Nucleus accumbens (tissue), 56 donors: ENCODE results near the gene C11orf52.
"Not testable (repeated sequence)": the region's sequence is repeated elsewhere in the genome, so short reads cannot be mapped to it uniquely, and the experiment has no call there.

ENCODE experiments used
- DNase-seq, 56 donors: peaks; one replicate each; lab custom pipeline; 2025; lab: John Stamatoyannopoulos, UW

Gene C11orf52, protein sequence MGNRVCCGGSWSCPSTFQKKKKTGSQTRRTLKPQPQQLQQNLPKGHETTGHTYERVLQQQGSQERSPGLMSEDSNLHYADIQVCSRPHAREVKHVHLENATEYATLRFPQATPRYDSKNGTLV

DNA sequence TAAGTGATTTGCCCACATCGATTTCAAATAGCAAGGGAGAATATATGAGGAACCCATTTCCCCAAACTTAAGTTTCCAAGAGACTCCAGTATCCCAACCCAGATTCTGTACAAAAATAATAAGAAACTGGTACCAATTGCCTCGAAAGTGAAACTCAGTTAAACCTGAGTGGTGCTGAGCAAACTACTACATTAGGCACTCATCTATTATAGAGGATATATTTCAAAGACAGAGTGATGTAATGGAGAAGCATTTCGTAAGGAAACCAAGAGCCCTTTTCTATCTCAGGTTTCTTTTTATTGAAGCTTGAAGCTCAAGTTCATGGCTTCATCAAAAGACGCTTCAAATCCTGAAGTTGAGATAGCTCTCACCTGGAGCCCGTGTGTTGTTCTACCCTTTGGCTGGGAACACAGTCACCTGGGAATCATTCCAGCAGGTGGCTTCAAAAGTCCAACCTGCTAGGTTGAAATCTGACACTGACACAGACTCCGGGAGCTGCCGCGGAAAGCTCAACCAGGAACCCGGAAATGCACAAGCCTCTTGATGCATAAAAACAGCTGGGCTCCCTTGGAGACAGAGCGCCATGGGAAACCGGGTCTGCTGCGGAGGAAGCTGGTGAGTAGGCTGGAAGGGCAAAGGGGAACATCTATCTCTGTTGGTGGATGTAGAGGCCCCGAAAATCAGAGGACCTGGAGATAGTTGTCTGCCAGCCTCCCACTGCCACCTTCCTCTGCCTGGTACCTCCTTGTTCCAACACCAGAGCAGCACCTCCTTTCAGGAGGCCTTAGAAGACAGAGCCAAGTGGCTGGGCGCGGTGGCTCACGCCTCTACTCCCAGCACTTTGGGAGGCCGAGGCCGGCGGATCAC, at the start of gene C11orf52:
C11orf52 (plus strand) TSS at position 524 of the 867 bp plus-strand sequence; CDS start at position 584, 60 bp downstream.
- peak in 2 of 56 donors; percentile 16 to 23 for DNase-seq

DNA sequence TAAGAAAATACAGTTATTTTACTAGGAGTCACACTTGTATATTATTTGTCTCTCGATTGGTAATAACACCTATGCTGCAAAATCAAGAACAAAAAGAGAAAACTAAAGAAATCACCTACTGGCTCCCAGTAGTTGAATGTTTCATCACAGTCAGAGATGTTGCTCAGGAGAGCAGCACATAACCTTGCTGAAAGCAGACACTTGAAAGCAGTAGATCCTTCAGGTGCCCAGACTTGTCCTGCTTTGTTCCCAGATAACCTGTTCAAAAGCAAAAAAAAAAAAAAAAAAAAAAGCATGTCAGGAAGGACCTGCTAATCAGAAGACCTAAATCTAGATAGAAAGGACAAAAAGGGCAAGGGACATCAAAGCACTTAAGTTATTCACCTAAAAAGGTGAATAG, 48.6 kb upstream of the C11orf52 start:
- DNase-seq: no peak

DNA sequence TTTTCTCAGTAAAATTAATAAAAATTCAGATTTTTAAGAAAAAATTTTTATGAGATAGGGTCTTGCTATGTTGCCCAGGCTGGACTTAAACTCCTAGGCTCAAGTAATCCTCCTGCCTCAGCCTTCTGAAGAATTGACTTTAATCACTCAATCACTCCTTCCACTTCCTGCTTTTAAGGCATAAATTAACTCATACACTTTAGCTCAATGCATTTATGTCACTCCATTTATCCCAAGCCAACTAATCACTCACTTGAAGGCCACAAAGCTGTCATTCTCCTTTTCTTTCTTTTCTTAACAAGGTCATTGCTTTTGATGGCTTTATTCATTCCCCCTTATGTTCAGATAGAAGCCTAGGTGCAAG, 48.2 kb upstream of the C11orf52 start:
- no peak for DNase-seq

DNA sequence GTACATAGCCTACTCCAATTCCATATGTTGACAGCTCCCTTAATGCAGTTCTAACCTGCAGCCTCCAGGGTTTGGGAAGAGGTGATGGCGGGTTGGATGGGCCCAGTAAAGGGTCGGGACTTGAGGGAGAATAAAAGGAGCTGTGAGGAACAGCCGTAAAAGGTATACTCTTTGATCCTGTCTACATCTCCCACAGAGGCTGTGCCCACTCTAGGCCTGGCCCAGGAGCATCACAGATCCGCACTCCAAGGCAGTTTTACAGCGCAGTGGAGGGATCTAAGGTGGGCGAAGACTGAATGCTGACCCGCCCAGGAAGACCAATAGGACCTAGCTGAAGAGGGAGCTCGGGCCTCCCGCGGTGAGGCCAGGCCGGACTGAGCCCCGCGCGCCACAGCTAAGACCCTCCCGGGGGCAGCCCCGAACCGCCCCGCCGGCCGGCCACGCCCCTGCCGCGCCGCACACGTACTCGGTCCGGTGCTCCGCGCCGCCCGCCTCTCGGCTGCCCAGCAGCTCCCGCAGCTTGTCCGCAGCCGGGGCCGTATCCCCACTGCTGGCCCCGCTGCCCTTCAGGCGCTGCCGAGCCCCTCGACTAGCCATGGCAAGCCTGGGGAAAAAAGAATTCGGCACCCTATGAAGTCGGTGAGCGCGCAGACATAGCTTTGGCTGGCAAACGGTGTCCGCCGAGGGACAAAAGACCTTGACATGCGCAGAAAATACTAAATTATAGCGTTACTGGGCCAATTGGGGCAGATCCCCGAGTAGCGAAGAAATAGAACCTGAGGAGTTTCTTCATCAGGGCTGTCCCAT, 47.6 kb upstream of the C11orf52 start, which contains the start of gene ALG9:
ALG9 (minus strand) TSS at position 696 of the 807 bp plus-strand sequence; CDS start at position 597, 99 bp downstream.
- peak in 54 of 56 donors; percentile 13 to 89 (median 71) for DNase-seq

DNA sequence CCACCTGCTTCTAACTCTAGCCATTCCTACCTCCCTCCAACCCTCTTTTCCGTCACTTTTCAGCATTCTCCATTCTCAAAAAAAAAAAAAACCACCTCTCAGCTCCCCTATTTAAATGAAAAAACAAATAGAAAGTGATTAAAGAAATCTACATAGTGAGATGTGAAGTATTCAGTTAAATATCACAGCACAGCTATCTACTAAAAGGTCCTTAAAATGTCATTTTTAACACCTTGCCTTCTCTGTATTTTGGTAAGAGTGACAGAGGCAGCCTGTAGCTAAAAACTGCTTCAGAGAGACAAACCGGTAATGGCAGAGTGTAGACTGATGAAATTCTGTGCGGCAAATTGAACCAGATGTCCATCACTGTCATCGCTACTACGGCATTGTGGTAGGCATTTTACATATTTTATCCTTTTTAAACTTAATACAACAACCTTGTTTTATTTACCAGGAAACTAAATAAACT, 47.0 kb upstream of the C11orf52 start:
- DNase-seq: no peak

DNA sequence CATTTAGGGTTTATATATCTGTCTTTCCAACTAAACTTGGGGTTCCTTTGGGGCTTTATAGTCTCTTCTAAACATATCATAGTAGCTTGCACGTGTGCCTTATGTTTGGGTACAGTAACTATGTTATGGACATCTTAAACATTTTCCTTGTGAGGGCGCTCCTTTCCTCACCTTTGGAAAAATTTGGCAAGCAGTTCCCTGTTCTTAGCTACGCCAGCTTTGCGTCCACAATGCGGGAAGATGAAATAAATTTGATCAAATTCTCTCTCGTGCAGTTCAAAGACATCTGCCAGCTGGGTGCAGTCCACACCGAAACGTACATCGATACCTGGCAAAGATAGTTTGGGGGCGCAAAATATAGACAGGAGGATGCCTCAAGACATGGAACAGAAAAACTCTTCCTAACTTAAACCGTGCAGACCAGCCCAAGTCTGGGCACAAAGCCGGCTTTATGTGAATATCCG, 40.3 kb upstream of the C11orf52 start:
- DNase-seq: peak in 5 of 56 donors; percentile 32 to 45 (median 38)

DNA sequence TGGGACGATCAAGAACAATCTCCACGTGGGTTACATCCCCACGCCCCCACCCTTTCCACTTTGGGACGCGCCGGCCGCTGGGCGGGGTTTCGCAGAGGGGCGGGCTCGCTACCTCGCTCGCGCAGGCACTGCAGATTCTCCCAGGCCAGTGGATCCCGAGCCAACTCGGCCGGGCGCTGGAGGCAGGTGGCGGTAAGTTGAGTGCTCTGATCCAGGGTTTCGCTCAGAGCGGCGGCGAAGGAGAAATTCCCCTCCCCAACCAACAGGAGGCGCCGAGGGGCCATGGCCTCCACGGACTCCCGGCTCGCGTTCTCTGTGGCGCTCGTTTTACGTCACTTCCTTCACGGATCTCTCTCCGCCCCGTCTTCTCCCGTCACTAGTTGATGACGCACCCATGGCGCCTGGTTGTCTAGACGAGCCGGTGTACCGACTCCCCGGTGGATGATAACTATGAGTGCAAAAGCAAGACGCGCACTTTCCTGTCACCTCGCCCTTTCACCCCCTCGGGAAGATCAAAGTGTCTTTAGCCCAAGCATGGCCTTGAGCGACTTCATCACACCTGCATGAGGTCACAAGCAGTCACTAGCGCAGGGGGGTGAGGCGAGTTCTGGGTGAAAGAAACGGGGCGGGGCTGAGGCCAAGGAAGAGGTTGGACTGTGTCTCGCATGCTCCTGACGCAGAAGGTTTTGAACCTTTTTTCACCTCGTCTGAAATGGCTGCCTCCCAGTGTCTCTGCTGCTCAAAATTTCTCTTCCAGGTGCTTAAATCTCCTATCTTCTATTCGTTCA, 39.7 kb upstream of the C11orf52 start, which contains the start of the genes CFAP68 and FDXACB1:
CFAP68 (plus strand) TSS at position 693 of the 788 bp plus-strand sequence; CDS start at position 713, 20 bp downstream.
FDXACB1 (minus strand) TSS at position 317 of the 788 bp plus-strand sequence; CDS start at position 284, 33 bp downstream.
- peak; percentile 67 to 98 (median 95) for DNase-seq

DNA sequence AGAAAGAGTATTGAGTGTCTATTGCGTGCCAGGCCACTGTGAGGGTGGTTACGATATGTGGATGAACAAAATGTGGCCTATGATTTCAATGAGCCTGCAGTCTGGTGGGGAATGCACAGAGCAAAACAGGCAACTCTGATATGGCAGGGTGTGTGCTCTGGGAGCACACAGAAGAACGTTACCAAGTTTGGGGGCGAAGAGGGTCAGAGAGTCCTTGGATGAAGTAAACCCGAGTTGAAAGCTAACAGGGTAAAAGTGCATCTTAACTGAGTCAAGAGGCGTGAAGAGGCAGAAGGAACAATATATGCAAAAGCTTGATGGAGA, 39.1 kb upstream of the C11orf52 start:
- no peak for DNase-seq

DNA sequence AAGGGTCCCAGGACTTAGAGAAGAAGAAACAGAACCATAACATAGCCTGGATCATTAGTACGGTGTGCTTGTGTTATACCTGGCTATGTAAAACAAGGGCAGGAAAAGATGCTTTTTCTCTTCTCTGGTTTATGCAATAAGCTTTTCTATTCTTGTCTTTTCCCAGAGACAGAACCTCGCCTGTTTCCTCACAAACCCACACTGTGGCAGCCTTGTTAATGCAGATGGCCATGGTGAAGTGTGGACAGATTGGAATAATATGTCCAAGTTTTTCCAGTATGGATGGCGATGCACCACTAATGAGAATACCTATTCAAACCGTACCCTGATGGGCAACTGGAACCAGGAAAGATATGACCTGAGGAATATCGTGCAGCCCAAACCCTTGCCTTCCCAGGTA, 36.5 kb upstream of the C11orf52 start:
- peak in 2 of 56 donors; percentile 1 to 2 for DNase-seq

DNA sequence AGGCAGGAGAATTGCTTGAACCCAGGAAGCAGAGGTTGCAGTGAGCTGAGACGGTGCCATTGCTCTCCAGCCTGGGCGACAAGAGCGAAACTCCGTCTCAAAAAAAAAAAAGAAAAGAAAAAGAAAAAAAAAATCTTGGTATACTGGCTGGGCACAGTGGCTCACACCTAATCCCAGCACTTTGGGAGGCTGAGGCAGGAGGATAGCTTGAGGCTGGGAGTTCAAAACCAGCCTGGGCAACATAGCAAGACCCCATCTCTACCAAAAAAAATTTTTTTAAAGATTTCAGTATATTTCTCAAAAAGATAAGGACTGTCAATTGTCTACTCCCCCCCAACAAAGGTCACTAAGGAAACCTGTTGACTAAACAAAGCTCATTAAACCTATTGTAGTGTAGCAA, 33.7 kb upstream of the C11orf52 start:
- DNase-seq: not testable (repeated sequence)

DNA sequence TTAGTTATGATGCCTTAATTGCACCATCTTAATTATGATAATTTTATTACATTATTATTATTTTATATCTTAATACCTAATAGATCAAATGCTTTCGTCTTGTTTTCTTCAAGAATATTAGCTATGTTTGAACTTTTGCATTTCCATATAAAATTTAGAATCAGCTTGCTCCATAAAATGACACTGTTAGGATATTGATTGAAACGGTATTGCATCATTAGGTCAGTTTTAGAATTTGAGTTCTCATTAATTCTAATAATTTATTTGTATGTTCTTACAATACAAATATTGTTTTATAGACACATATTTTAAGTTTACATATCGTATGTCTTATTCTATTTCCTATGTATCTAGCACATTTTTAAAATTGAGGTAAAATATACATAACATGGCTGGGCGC, 32.7 kb upstream of the C11orf52 start:
- DNase-seq: no peak

DNA sequence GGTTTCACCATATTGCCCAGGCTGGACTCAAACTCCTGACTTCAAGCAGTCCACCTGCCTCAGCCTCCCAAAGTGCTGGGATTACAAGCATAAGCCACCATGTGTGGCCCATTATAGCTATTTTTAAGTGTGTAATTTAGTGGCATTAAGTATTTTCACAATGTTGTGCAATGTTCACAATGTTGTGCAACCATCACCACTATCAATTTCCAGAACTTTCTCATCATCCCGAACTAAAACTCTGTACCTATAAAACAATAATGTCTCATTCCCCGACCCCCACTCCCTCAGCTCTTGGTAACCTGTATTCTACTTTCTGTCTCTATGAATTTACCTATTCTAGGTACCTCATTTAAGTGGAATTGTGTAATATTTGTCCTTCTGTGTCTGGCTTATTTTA, 31.9 kb upstream of the C11orf52 start:
- no peak for DNase-seq

DNA sequence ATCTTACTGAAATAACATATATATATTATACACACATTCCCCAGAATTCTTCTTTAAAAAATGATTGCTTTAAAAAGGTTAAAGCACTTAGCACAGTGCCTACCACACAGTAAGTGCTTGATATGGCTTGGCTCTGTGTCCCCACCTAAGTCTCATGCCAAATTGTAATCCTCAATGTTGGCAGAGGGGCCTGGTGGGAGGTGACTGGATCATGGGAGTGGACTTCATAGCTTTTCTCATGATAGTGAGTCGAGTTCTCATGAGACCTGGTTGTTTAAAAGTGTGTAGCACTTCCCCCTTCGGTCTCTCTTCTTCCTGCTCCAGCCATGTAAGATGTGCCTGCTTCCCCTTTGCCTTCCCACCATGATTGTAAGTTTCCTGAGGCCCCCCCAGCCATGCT, 13.3 kb upstream of the C11orf52 start:
- DNase-seq: no peak

DNA sequence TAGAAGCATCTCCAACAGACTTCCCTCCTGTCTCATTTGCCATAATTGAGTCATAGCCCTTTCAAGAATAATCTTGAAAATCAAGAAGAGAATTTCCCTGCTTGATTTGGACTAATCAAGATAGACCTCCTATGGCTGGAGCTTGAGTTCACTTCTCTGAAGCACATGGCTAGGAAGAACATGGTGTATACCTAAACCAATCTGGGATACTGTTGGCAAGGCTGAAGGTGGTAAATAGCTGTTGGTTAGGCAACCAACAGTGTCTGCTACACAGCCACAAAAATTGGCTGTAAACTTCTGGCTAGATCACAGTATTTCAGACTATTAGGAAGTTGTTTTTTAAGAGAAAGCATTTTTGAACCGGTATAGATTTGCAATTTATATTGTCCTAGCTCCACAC, 12.0 kb upstream of the C11orf52 start:
- no peak for DNase-seq

DNA sequence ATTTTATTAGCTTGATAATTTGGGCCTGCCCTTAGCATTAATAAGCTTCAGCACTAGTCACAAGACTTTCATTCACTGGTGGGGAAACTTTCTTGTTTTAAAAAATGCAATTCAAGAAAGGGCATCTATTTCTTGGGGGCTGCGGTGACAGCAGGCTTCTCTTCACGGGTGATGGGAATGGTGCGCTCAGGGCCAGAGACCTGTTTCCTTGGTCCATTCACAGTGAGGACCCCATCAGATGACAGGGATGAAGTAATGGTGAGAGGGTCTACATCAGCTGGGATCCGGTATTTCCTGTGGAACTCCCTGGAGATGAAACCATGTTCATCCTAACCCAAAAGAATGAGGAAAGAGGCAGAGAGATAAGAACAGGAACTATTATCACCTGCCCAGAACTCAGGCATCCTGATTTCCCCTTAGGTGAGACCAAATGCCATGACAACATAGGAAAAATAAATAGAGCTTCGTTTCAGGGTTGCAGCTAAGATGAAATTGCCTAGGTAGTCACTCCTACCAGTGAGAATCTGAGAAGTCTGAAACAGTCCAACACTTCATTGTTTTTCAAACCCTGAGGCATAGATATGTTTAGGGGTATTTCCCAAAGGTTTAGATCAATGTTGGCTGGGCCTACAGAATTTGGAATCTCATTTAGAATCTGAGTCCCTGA, 9.9 kb upstream of the C11orf52 start:
- peak in 2 of 56 donors; percentile 27 to 58 for DNase-seq

DNA sequence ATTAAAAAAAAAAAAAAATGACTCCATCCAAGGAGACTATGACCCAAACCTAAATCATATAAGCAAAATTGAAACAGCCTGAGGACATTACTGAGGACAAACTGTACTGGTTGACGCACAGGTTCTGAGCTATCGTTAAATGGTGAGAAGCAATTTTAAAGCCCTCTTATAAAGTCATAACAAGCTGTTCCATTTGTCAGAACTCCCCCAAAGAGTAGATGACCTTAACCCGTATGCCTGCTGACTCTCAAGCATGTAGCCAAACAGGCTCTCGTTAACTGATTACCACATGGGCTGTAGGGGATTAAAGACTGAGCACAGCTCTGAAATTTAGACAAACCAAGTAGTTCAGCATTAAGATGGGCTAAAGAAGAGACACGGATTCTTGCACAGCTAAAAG, 9.3 kb upstream of the C11orf52 start:
- no peak for DNase-seq

DNA sequence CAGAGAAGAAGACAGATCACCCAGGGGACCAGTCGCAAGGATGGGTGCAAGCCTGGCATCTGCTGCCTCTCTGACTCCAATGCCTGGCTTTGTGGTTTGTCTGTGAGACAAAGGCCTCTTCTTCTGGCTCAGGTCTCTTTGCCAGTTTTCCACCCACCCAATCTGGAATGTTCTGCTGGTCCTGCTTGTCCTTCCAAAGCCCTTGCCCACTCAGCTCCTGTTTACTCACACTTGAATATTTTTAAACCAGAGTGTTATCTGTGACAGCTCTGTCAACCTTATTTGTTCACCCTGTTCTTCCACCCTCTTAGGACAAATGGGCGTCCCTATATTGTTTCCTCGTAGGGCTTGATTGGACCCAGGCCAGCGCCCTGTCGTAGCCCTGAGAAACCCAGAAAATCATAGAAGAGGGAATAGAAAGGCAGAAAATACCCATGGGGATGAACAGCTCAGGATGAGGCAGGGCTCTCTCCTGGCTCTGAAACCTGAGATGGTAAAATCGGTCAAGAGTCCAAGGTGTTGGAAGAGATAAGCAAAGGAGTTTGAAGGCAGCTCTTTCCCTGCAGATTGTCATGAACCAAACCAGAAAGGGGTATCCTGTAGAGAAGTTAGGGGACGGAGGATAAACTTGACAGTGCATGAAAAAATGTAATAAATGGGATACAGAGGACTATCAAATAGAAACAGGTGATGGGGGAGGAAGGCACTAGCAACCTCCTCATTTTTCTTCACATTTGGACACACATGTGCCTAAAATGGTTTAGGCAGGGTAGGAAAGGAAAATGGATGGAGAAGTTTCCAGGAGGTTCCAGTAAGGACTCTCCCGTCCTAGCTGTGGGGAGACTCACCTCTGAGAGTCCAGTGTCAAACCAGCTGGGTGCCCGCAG, 7.8 kb upstream of the C11orf52 start:
- peak in 53 of 56 donors; percentile 22 to 91 (median 77) for DNase-seq
